ENCODE measurements around the gene KIAA1549.
A peak's percentile ranks its signal among the peaks of the same experiment; 100 is the strongest.
"Not testable (repeated sequence)": the region's sequence is repeated elsewhere in the genome, so short reads cannot be mapped to it uniquely, and the experiment has no call there.

The KIAA1549 gene

GRCh38 chr7:138843632-138844580, 137.3 kb downstream of the KIAA1549 start:
- no peak for DNase-seq

GRCh38 chr7:138842111-138842510, 139.1 kb downstream of the KIAA1549 start:
- no peak for DNase-seq

GRCh38 chr7:138838166-138838565, 143.0 kb downstream of the KIAA1549 start:
- DNase-seq, result no peak

- no peak for DNase-seq
Measured at GRCh38 chr7:138837627-138838026, 143.6 kb downstream of the KIAA1549 start.

- DNase-seq, result no peak
Measured at GRCh38 chr7:138835087-138835486, 146.1 kb downstream of the KIAA1549 start.

GRCh38 chr7:138834583-138834982, 146.6 kb downstream of the KIAA1549 start:
- peak; percentile 12 to 14 for DNase-seq

- DNase-seq, result no peak
Measured at GRCh38 chr7:138833596-138833995, 147.6 kb downstream of the KIAA1549 start.

GRCh38 chr7:138832966-138833365, 148.2 kb downstream of the KIAA1549 start:
- no peak for DNase-seq

- DNase-seq, result no peak
Measured at GRCh38 chr7:138829335-138829734, 151.9 kb downstream of the KIAA1549 start.

GRCh38 chr7:138828302-138828701, 152.9 kb downstream of the KIAA1549 start:
- no peak for DNase-seq

GRCh38 chr7:138825049-138825721, 156.0 kb downstream of the KIAA1549 start:
- no peak for DNase-seq

GRCh38 chr7:138822867-138823535, 158.2 kb downstream of the KIAA1549 start:
- no peak for DNase-seq

- DNase-seq, result no peak
Measured at GRCh38 chr7:138821912-138822311, 159.3 kb downstream of the KIAA1549 start.

- DNase-seq, result no peak
Measured at GRCh38 chr7:138819625-138820024, 161.6 kb downstream of the KIAA1549 start.

- no peak for DNase-seq
Measured at GRCh38 chr7:138816650-138817049, 164.5 kb downstream of the KIAA1549 start.

GRCh38 chr7:138814816-138815332, 166.3 kb downstream of the KIAA1549 start:
- DNase-seq, result no peak

GRCh38 chr7:138813945-138814344, 167.2 kb downstream of the KIAA1549 start:
- no peak for DNase-seq

- DNase-seq, result not testable (repeated sequence)
Measured at GRCh38 chr7:138811327-138811726, 169.9 kb downstream of the KIAA1549 start.

GRCh38 chr7:138809346-138809745, 171.8 kb downstream of the KIAA1549 start:
- DNase-seq, result no peak

GRCh38 chr7:138804618-138805017, 176.6 kb downstream of the KIAA1549 start:
- no peak for DNase-seq

- DNase-seq, result no peak
Measured at GRCh38 chr7:138802706-138803105, 178.5 kb downstream of the KIAA1549 start.

GRCh38 chr7:138801256-138801655, 179.9 kb downstream of the KIAA1549 start:
- DNase-seq, result no peak

GRCh38 chr7:138799336-138800000, 181.7 kb downstream of the KIAA1549 start:
- DNase-seq, result no peak
